Sigmoid colon (tissue), 7 donors: Measurements from ENCODE around the gene RD3L. TPM values are rescaled to one million over a fixed set of nuclear protein-coding genes. Genes with fewer than 3 reads are reported as not detected.

ENCODE experiments used
- DNase-seq: peaks from one replicate; pipeline ENCODE4 v3.0.0-alpha.2; 2019
- H3K27ac ChIP-seq, 4 donors: fragments of 200-600 bp; sonication (generic); one replicate each; pipeline ENCODE4 v1.5.1; 2016 to 2019; ENCODE audit warnings: mild to moderate bottlenecking in 1 of 4
- H3K27me3 ChIP-seq, 3 donors: fragments of 200-600 bp; sonication (generic); one replicate each; pipeline ENCODE4 v1.5.1; 2019; ENCODE audit warnings: mild to moderate bottlenecking in 1 of 3
- H3K36me3 ChIP-seq, 4 donors: fragments of 200-600 bp; sonication (generic); one replicate each; pipeline ENCODE4 v1.5.1; 2016 to 2019
- H3K4me1 ChIP-seq, 4 donors: fragments of 200-600 bp; sonication (generic); one replicate each; pipeline ENCODE4 v1.5.1; 2017 to 2019
- H3K4me3 ChIP-seq, 4 donors: fragments of 200-600 bp; sonication (generic); one replicate each; pipeline ENCODE4 v1.5.1; 2017 to 2019; ENCODE audit warnings: mild to moderate bottlenecking in 2 of 4, moderate library complexity in 1 of 4
- H3K9me3 ChIP-seq, 4 donors: fragments of 200-600 bp in 3 of 4; sonication (generic) in 3 of 4; one replicate each; pipeline versions ENCODE4 v1.5.1 to v1.6.1; 2013 to 2019
- CTCF ChIP-seq, 4 experiments: fragments of 450-650 bp in 3 of 4; fragments of 200-600 bp in 1 of 4; IDR thresholded peaks; one replicate each; pipeline ENCODE4 v1.5.1; 2016 to 2019; ENCODE audit warnings: antibody characterized with exemption in 4 of 4, mild to moderate bottlenecking in 3 of 4, moderate library complexity in 2 of 4
- EP300 ChIP-seq, 4 donors: sonication (generic); formaldehyde crosslinking; IDR thresholded peaks; one replicate each; pipeline ENCODE4 v1.6.1; 2017; ENCODE audit warnings: antibody characterized with exemption in 4 of 4
- POLR2A ChIP-seq, 2 donors: fragments of 450-650 bp; IDR thresholded peaks; one replicate each; pipeline ENCODE4 v1.6.1; 2016; ENCODE audit warnings: antibody characterized with exemption in 2 of 2, mild to moderate bottlenecking in 2 of 2, moderate library complexity in 2 of 2
- POLR2AphosphoS5 ChIP-seq, 4 donors: sonication (generic); formaldehyde crosslinking; IDR thresholded peaks; one replicate each; pipeline ENCODE4 v1.6.1; 2017; ENCODE audit warnings: antibody characterized with exemption in 4 of 4
- WGBS, 2 donors: extraction: QIAGEN DNeasy Blood & Tissue Kit; methylation state at CpG; one replicate each; pipeline ENCODE4 v1.1.7; 2013; 5-methylcytosine and 5-hydroxymethylcytosine counted together
- intact Hi-C: fragments of 100-400 bp; cut with DNase I; formaldehyde crosslinking; loops from one replicate; pipeline ENCODE4 v1.15.1; 2023
- polyA plus RNA-seq, 3 donors: library from polyadenylated mRNA; stranded (reverse); fragments of 200-250 nt; gene quantifications; one replicate each; pipeline ENCODE4 v1.2.3, GENCODE V29; 2013
- total RNA-seq, 4 donors: library from RNA; depleted of rRNA; stranded (reverse); fragments of >200 nt; gene quantifications; one replicate each; pipeline ENCODE4 v1.1.0, GENCODE V29; 2016
- donor health status: healthy with polysubstance abuse.
- donor health status: Bipolar disorder and iron deficiency.
- donor health status: healthy.

Gene RD3L
- total and polyA plus RNA-seq, 7 donors: not detected

DNA sequence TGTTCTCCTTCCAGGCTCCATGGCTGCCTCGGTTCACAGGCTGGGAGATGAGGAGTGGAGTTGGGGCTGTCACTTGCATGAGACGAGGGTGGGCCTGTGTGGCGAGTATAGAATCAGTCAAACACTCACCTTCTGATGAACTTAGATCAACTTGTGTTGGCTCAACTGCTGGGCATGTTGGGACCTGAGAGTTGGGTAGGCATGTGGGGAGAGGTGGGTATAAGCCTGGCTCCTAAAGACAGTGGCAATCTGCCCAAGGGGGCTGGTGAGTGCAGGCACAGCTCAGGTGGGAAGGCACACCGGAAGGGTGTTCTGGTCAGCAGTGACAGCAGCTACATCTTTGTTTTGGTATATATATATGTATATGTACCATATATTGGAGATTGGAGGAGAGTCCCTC is 44.1 kb downstream of the RD3L start:
- intact Hi-C loops: no loop called here
- Histone ChIP-seq H3K9me3 (no peaks in the 10 kb centered on the region), H3K27ac (no peak overlapping the region), H3K36me3 (no peaks in the 10 kb centered on the region), H3K27me3 (no peaks in the 10 kb centered on the region), H3K4me3 (no peak overlapping the region), H3K4me1 (peaks cover 0 to 16% (median 4%) of the 10 kb centered on the region in 4 donors)
- TF ChIP-seq CTCF (IDR thresholded peaks at IDR 0.05): no peak
- no peak for TF ChIP-seq POLR2AphosphoS5 (IDR thresholded peaks at IDR 0.05)
- DNase-seq: no peak
- 89 to 92% methylated on average over 4 of the region's 4 CpGs for WGBS, 2 donors

DNA sequence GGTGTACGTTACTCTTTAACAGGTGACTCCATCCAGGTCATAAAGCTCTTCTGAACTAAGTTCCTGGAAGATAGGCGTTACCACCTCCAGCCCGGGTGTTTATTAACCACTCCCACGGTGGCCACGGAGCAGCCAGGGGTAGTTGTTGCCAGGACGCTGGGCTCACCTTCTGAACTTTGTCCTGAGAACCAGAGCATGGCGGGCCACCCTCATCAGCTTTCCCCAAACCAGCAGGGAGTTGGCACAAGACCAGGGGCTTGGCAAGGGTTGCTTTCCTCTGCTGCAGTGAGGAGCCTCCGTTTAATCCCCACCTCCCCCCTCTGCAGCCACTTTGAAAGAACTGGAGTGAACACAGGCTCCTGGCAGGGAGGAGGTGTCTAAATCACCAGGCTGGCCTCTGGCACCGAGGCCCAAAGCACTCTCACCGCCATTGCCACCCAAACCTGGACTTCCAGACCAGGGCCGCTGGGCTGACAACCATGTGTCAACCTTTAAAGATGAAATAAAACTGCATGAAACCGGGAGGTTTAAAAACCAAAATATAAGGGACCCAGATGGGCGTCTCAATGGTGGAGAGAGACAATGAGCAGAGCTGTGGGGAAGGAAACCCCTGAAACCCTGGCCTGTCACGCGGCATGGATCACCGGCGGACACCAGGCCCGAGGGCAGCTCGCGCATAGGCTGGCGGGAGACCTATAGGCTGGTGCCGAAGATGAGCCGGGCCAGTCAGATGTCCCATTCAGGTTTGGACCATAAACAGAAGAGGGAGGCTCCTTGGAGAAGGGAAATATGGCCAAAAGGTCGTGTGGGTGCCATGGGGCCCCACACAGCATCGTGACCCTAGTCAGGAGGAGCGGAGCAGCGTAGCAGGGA is 45.0 kb downstream of the RD3L start:
- WGBS, 2 donors: 43 to 75% methylated on average over 27 of the region's 27 CpGs
- DNase-seq: peak; percentile 83
- TF ChIP-seq EP300 (IDR thresholded peaks at IDR 0.05) (no peak), POLR2AphosphoS5 (IDR thresholded peaks at IDR 0.05) (peak in 2 of 4 donors; percentile 10 to 38)
- intact Hi-C loops: no loop called here
- Histone ChIP-seq H3K9me3 (no peaks in the 10 kb centered on the region), H3K36me3 (no peaks in the 10 kb centered on the region), H3K27me3 (no peaks in the 10 kb centered on the region), H3K27ac (peak overlapping the region in 1 of 4 donors; percentile 1), H3K4me3 (no peak overlapping the region), H3K4me1 (peaks cover 0 to 16% (median 4%) of the 10 kb centered on the region in 4 donors)

GRCh38 chr14:103896578-103896977 is 45.8 kb downstream of the RD3L start:
- no peak for DNase-seq
- no peaks in the 10 kb centered on the region for H3K9me3 ChIP-seq
- H3K4me1 ChIP-seq: peaks cover 0 to 16% (median 4%) of the 10 kb centered on the region in 4 donors
- 54 to 65% methylated on average over 6 of the region's 6 CpGs for WGBS, 2 donors
- H3K27me3 ChIP-seq: no peaks in the 10 kb centered on the region
- no peak overlapping the region for H3K4me3 ChIP-seq
- no peaks in the 10 kb centered on the region for H3K36me3 ChIP-seq
- intact Hi-C loops: no loop called here
- TF ChIP-seq POLR2A (IDR thresholded peaks at IDR 0.05): no peak
- no peak for TF ChIP-seq CTCF (IDR thresholded peaks at IDR 0.05)
- no peak for TF ChIP-seq EP300 (IDR thresholded peaks at IDR 0.05)
- no peak for TF ChIP-seq POLR2AphosphoS5 (IDR thresholded peaks at IDR 0.05)
- no peak overlapping the region for H3K27ac ChIP-seq

DNA sequence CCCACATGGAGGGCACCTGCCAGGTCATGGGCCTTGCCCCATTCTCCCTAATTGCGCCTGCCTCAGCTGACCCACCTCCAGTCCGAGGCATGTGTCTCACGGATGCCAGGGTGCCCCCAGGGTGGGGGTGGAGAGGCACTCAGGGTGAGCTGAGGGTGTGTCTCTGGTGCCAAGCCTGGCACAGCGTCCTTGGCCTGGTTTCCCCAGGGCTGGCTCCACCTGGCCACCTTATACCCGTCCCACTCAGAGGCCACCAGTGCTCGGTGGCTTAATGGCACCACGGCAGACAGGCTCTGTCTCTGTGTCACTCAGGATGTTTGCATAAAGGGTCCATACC is 47.6 kb downstream of the RD3L start:
- Histone ChIP-seq H3K4me3 (no peak overlapping the region), H3K4me1 (peaks cover 0 to 11% (median 4%) of the 10 kb centered on the region in 4 donors), H3K9me3 (no peaks in the 10 kb centered on the region), H3K27ac (no peak overlapping the region), H3K36me3 (no peaks in the 10 kb centered on the region), H3K27me3 (no peaks in the 10 kb centered on the region)
- TF ChIP-seq CTCF (IDR thresholded peaks at IDR 0.05) (no peak), POLR2AphosphoS5 (IDR thresholded peaks at IDR 0.05) (no peak), EP300 (IDR thresholded peaks at IDR 0.05) (no peak), POLR2A (IDR thresholded peaks at IDR 0.05) (no peak)
- intact Hi-C loops: no loop called here
- no peak for DNase-seq
- WGBS, 2 donors: 21 to 68% methylated on average over 7 of the region's 7 CpGs

- H3K4me3 ChIP-seq: no peak overlapping the region
- peaks cover 0 to 11% (median 4%) of the 10 kb centered on the region in 4 donors for H3K4me1 ChIP-seq
- no peak for TF ChIP-seq EP300 (IDR thresholded peaks at IDR 0.05)
- TF ChIP-seq POLR2A (IDR thresholded peaks at IDR 0.05): no peak
- no peak for TF ChIP-seq CTCF (IDR thresholded peaks at IDR 0.05)
- no peak for TF ChIP-seq POLR2AphosphoS5 (IDR thresholded peaks at IDR 0.05)
- no peak overlapping the region for H3K27ac ChIP-seq
- H3K36me3 ChIP-seq: no peaks in the 10 kb centered on the region
- intact Hi-C loops: no loop called here
- 35 to 68% methylated on average over 26 of the region's 26 CpGs for WGBS, 2 donors
- DNase-seq: no peak
- no peaks in the 10 kb centered on the region for H3K27me3 ChIP-seq
- no peaks in the 10 kb centered on the region for H3K9me3 ChIP-seq
Measured at GRCh38 chr14:103894034-103894722, 48.2 kb downstream of the RD3L start.
